A549 treated with GW870086 at 1 μM for 4 hours (cell line): Measurements from ENCODE around the gene CYP26A1. TPM values are rescaled to one million over a fixed set of nuclear protein-coding genes. Genes with fewer than 3 reads are reported as not detected.

Experiments
- total RNA-seq: library from RNA; stranded (reverse); fragments of 200-300 nt; extraction: Qiagen RNA extraction; gene quantifications from 5 replicates; pipeline ENCODE4 v1.2.3, GENCODE V29; 2022; ENCODE audit warnings: low read depth

CYP26A1 gene, protein sequence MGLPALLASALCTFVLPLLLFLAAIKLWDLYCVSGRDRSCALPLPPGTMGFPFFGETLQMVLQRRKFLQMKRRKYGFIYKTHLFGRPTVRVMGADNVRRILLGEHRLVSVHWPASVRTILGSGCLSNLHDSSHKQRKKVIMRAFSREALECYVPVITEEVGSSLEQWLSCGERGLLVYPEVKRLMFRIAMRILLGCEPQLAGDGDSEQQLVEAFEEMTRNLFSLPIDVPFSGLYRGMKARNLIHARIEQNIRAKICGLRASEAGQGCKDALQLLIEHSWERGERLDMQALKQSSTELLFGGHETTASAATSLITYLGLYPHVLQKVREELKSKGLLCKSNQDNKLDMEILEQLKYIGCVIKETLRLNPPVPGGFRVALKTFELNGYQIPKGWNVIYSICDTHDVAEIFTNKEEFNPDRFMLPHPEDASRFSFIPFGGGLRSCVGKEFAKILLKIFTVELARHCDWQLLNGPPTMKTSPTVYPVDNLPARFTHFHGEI
- 2.0 to 3.1 TPM (median 2.5 TPM) in 5 replicates for total RNA-seq

GRCh38 chr10:93073539-93074146 is at the start of gene CYP26A1:
TSS of gene CYP26A1 (plus strand) at chr10:93073893. CDS start at chr10:93073935, 42 bp downstream.

DNA sequence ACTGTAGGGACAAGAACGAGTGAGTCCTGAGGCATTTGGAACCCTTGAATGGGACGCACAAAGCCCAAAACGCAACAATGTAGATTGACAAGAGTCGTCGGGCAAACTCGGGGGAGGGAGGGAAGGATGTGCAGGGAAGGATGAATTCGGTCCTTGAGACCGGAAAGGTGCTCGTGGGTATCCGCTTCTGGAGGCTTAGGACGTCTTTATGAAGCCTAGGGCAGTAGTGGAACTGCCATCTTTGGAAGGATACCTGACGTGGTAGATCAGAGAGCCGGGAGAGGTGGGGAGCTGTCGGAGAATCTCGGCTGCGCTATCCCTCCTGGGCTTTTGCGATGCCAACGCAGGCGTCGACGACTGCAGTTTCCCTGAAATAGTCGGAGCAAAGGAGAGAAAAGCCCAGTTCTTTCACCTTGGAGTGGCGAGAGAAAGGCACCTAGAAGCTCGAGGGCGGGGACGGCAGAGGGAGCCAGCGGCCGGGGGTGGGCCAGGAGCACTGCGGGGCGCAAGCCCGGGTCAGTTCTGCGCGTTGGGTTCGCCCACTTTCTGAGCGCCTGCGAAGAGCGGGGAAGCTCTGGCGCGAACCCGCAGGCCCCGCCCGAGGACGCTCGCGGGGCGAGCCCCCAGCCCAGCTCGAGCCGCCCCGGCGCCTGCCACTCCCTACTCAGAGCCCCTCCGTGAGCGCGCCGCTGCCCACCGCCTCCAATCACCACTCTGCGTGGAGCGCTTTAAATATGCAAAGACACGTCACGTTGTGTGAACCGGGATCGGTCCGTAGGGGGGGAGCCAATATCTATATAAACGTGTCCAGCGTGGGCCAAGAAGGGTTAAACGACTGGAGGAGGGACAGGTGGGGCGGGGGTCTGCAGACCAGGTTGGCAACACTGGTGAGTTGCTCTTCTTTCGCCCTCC is 13.5 kb upstream of the CYP26A1 start, which contains the start of gene CYP26C1:
Gene CYP26C1 (plus strand): TSS at position 824 of the 912 bp plus-strand sequence. CDS start 466 bp downstream, outside the sequence.

Other genes starting within 250 kb of the CYP26A1 start
- gene EXOC6, start 225.4 kb upstream of the CYP26A1 start, total RNA-seq = 14.9 to 20.7 TPM (median 15.8 TPM) in 5 replicates
- gene CYP26C1, start 13.1 kb upstream of the CYP26A1 start, total RNA-seq = not detected in 5 replicates